Karpas-422 (cell line): ENCODE measurements around the gene SIX2. TPM values are rescaled to one million over a fixed set of nuclear protein-coding genes. Genes with fewer than 3 reads are reported as not detected.

ENCODE experiments used
- DNase-seq: peaks from one replicate; pipeline ENCODE4 v3.0.0-alpha.2; 2015
- H2AFZ ChIP-seq: fragments of 200-600 bp; sonication (generic); 2 replicates; pipeline ENCODE4 v1.6.1; 2014; ENCODE audit warnings: antibody characterized with exemption, low read length, mixed read lengths
- H3K27ac ChIP-seq: fragments of 200-600 bp; sonication (generic); 2 replicates; pipeline ENCODE4 v1.5.1; 2014; ENCODE audit warnings: mild to moderate bottlenecking, low read length, moderate library complexity
- H3K27me3 ChIP-seq: fragments of 200-600 bp; sonication (generic); 2 replicates; pipeline ENCODE4 v1.6.1; 2014; ENCODE audit warnings: low read length, mixed read lengths
- H3K36me3 ChIP-seq: fragments of 200-600 bp; sonication (generic); 2 replicates; pipeline ENCODE4 v1.6.1; 2014; ENCODE audit warnings: low read length, mixed read lengths; ENCODE audit not compliant: insufficient read depth
- H3K4me1 ChIP-seq: fragments of 200-600 bp; sonication (generic); 2 replicates; pipeline ENCODE4 v1.6.1; 2014; ENCODE audit warnings: mild to moderate bottlenecking, low read length, mixed read lengths
- H3K4me2 ChIP-seq: fragments of 200-600 bp; sonication (generic); 2 replicates; pipeline ENCODE4 v1.6.1; 2014; ENCODE audit warnings: low read length, low read depth, mild to moderate bottlenecking; ENCODE audit not compliant: poor library complexity, severe bottlenecking
- H3K4me3 ChIP-seq: fragments of 200-600 bp; sonication (generic); 2 replicates; pipeline ENCODE4 v1.5.1; 2014; ENCODE audit warnings: mild to moderate bottlenecking, antibody characterized with exemption, low read length, mixed read lengths
- H3K79me2 ChIP-seq: fragments of 200-600 bp; sonication (generic); 2 replicates; pipeline ENCODE4 v1.6.1; 2014; ENCODE audit warnings: mild to moderate bottlenecking, low read length, mixed read lengths
- H3K9ac ChIP-seq: fragments of 200-600 bp; sonication (generic); 2 replicates; pipeline ENCODE4 v1.6.0; 2014; ENCODE audit warnings: low read length
- H3K9me2 ChIP-seq: fragments of 200-600 bp; sonication (generic), shearing (Covaris generic); replicated peaks from 2 replicates; pipeline ENCODE4 v1.6.0; 2014; ENCODE audit warnings: mild to moderate bottlenecking, low read length, moderate library complexity; ENCODE audit not compliant: insufficient read depth
- H3K9me3 ChIP-seq: fragments of 300-700, 200-600 bp; sonication (generic); 2 replicates; pipeline ENCODE4 v1.6.1; 2014; ENCODE audit warnings: low read length, mixed read lengths
- H4K20me1 ChIP-seq: fragments of 200-600 bp; sonication (generic); 2 replicates; pipeline ENCODE4 v1.6.1; 2014; ENCODE audit warnings: mild to moderate bottlenecking, antibody characterized with exemption, low read length, low read depth; ENCODE audit not compliant: insufficient read depth
- total RNA-seq: library from RNA; depleted of rRNA; stranded (reverse); fragments of >200 nt; shearing (Covaris generic); gene quantifications from 2 replicates; pipeline ENCODE4 v1.2.3, GENCODE V29; 2014; ENCODE audit warnings: low replicate concordance

The SIX2 gene
- total RNA-seq, 1 experiment from 2014 or later: not detected

DNA sequence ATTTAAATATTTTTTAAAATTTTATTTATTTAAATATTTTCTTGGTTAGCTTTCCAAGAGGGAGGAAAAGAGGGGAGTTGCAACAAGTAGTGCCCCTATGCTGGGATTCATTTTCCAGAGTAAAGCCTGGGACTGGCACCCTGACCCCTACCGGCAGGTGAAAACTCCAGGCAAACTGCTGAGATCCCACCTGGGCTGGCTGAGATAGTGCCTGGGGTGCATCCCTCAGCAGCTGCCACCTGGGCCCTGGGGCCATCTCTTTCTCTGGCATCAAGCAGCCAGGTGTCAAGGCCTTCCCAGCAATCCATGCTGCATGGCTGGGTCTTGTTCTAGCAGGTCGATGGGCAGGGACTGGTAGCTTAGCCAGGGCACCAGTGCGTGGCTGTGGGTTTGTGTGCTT lies 6.6 kb downstream of the SIX2 start:
- H3K9ac ChIP-seq: no peak overlapping the region
- H3K9me3 ChIP-seq: no peaks in the 10 kb centered on the region
- no peaks in the 10 kb centered on the region for H3K27me3 ChIP-seq
- H4K20me1 ChIP-seq: no peaks in the 10 kb centered on the region
- H3K4me2 ChIP-seq: no peak overlapping the region
- no peaks in the 10 kb centered on the region for H3K79me2 ChIP-seq
- H3K27ac ChIP-seq: no peak overlapping the region
- H3K36me3 ChIP-seq: no peaks in the 10 kb centered on the region
- H2AFZ ChIP-seq: no peak overlapping the region
- H3K4me3 ChIP-seq: no peak overlapping the region
- DNase-seq: no peak
- H3K9me2 ChIP-seq: no peaks in the 10 kb centered on the region
- no peaks in the 10 kb centered on the region for H3K4me1 ChIP-seq

DNA sequence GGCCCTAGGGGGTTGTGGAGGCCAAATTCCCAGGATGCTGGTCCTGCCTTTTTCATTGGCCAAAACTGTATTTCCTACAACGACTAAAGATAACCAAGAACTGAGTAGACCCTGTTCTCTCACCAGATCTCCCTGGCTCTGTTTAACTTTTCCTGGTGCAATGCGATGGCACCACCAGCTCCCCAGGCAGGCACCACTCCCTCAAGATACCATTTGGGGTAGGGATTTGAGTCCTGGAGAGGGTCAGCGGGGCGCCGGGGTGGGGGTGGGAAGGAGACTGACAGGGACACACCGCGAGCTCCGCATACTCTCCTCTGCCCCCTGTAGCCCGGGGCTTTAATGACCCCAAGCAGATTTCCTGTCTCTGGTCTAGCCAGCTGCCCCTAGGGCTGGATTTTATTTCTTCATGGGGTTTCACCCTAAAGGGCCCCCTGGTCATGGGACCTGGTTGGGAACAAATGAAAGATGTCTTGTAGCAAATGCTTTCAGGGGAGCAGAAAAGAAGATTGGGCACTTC lies 7.3 kb downstream of the SIX2 start:
- Histone ChIP-seq H3K4me2 (no peak overlapping the region), H3K79me2 (no peaks in the 10 kb centered on the region), H3K9me2 (no peaks in the 10 kb centered on the region), H2AFZ (no peak overlapping the region), H3K9me3 (no peaks in the 10 kb centered on the region), H3K27me3 (no peaks in the 10 kb centered on the region), H3K4me1 (no peaks in the 10 kb centered on the region), H4K20me1 (no peaks in the 10 kb centered on the region), H3K4me3 (no peak overlapping the region), H3K9ac (no peak overlapping the region), H3K36me3 (no peaks in the 10 kb centered on the region), H3K27ac (no peak overlapping the region)
- no peak for DNase-seq

DNA sequence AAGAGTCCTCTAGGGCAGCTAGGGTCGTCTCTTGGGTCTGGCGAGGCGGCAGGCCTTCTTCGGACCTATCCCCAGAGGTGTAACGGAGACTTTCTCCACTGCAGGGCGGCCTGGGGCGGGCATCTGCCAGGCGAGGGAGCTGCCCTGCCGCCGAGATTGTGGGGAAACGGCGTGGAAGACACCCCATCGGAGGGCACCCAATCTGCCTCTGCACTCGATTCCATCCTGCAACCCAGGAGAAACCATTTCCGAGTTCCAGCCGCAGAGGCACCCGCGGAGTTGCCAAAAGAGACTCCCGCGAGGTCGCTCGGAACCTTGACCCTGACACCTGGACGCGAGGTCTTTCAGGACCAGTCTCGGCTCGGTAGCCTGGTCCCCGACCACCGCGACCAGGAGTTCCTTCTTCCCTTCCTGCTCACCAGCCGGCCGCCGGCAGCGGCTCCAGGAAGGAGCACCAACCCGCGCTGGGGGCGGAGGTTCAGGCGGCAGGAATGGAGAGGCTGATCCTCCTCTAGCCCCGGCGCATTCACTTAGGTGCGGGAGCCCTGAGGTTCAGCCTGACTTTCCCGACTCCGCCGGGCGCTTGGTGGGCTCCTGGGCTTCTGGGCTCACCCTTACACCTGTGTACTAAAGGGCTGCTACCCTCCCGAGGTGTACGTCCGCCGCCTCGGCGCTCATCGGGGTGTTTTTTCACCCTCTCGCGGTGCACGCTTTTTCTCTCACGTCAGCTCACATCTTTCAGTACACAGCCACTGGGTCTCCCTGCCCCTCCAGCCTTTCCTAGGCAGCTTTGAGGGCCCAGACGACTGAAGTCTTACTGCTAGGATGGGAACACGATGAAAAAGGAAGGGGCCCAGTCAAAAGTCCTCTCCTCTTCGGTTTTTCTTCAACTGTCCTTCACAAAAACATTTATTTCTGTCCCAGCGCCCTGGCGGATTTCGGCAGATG lies 8.1 kb downstream of the SIX2 start:
- Histone ChIP-seq H3K9me3 (no peaks in the 10 kb centered on the region), H2AFZ (no peak overlapping the region), H3K27ac (no peak overlapping the region), H3K9ac (no peak overlapping the region), H4K20me1 (no peaks in the 10 kb centered on the region), H3K79me2 (no peaks in the 10 kb centered on the region), H3K27me3 (no peaks in the 10 kb centered on the region), H3K36me3 (no peaks in the 10 kb centered on the region), H3K9me2 (no peaks in the 10 kb centered on the region), H3K4me2 (no peak overlapping the region), H3K4me1 (peaks cover 3% of the 10 kb centered on the region; the same call in 1 of the 2 replicates), H3K4me3 (no peak overlapping the region)
- no peak for DNase-seq

DNA sequence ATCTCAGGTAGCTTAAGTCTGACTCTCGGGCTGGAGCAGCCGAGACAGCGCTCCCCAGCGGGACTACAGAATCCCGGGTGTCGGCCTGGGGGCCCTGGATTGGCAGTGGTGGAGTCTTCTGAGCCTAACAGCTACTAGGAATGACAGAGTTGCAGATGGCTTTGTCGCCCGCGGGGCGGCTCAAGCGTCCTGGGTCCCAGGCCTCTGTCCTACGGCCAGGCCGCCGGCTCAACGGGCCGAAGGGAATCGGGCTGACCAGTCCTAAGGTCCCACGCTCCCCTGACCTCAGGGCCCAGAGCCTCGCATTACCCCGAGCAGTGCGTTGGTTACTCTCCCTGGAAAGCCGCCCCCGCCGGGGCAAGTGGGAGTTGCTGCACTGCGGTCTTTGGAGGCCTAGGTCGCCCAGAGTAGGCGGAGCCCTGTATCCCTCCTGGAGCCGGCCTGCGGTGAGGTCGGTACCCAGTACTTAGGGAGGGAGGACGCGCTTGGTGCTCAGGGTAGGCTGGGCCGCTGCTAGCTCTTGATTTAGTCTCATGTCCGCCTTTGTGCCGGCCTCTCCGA lies 8.8 kb downstream of the SIX2 start:
- no peak overlapping the region for H3K4me3 ChIP-seq

DNA sequence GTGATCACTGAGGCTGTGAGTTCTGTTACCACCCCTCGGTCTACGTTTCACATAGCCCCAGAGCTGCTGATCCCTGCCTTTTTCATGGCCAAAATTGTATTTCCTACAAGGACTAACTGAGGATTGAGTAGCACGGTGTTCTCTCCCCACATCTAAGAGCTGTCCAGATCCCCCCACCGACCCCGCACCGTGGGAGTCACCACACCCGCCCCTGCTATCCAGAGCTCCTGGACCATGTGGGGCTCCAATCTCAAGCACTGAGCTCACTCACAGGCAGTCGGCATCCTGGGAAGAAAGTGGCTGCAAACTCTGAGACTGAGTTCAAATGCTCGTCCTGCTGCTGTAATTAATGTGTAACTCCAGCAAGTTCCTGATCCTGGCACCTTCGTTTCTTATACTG lies 9.7 kb downstream of the SIX2 start:
- H3K4me1 ChIP-seq: peaks cover 8% of the 10 kb centered on the region; the same call in 1 of the 2 replicates

More for the DNA sequence above, 8.8 kb downstream of the SIX2 start:
- H2AFZ ChIP-seq: no peak overlapping the region
- H3K9ac ChIP-seq: no peak overlapping the region
- no peak overlapping the region for H3K27ac ChIP-seq
- no peaks in the 10 kb centered on the region for H3K79me2 ChIP-seq
- no peak for DNase-seq
- no peaks in the 10 kb centered on the region for H3K9me2 ChIP-seq
- no peaks in the 10 kb centered on the region for H3K27me3 ChIP-seq
- no peak overlapping the region for H3K4me2 ChIP-seq
- H3K36me3 ChIP-seq: no peaks in the 10 kb centered on the region
- H3K9me3 ChIP-seq: no peaks in the 10 kb centered on the region
- no peaks in the 10 kb centered on the region for H4K20me1 ChIP-seq
- H3K4me1 ChIP-seq: peaks cover 8% of the 10 kb centered on the region; the same call in 1 of the 2 replicates

DNA sequence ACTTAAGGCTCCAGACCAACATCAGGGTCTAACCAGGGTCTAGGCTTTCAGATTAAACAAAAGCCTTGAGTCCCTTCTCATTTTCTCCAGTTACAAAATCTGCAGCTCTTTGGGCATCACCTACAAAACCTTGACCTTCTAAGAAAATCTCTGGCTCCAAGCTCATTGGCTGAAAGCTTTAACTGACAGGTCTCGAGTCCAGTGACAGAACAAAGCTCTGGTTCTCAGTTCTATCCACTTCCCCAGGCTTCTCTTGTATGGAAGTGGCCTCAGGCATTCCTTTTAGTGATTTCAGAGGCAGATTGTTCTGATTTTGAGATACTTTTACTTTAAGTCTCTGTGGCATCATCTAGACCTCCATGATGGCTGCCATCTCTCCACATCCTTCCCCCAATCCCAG lies 11.3 kb downstream of the SIX2 start:
- peak; percentile 65 for DNase-seq
- peaks cover 8% of the 10 kb centered on the region; the same call in 1 of the 2 replicates for H3K4me1 ChIP-seq
- no peaks in the 10 kb centered on the region; the same call in 1 of the 2 replicates for H3K27me3 ChIP-seq
- no peak overlapping the region for H3K9ac ChIP-seq
- H3K4me2 ChIP-seq: no peak overlapping the region
- no peaks in the 10 kb centered on the region for H4K20me1 ChIP-seq
- no peak overlapping the region for H3K27ac ChIP-seq
- H2AFZ ChIP-seq: no peak overlapping the region
- H3K9me3 ChIP-seq: no peaks in the 10 kb centered on the region
- H3K79me2 ChIP-seq: no peaks in the 10 kb centered on the region
- no peak overlapping the region for H3K4me3 ChIP-seq
- H3K36me3 ChIP-seq: no peaks in the 10 kb centered on the region
- no peaks in the 10 kb centered on the region for H3K9me2 ChIP-seq

More for the DNA sequence above, 9.7 kb downstream of the SIX2 start:
- no peaks in the 10 kb centered on the region for H3K79me2 ChIP-seq
- H3K4me2 ChIP-seq: no peak overlapping the region
- no peaks in the 10 kb centered on the region for H3K9me3 ChIP-seq
- no peak overlapping the region for H3K9ac ChIP-seq
- no peaks in the 10 kb centered on the region for H3K9me2 ChIP-seq
- no peaks in the 10 kb centered on the region for H3K36me3 ChIP-seq
- DNase-seq: no peak
- H3K4me3 ChIP-seq: no peak overlapping the region
- H3K27ac ChIP-seq: no peak overlapping the region
- H3K27me3 ChIP-seq: no peaks in the 10 kb centered on the region
- no peaks in the 10 kb centered on the region for H4K20me1 ChIP-seq
- H2AFZ ChIP-seq: no peak overlapping the region

DNA sequence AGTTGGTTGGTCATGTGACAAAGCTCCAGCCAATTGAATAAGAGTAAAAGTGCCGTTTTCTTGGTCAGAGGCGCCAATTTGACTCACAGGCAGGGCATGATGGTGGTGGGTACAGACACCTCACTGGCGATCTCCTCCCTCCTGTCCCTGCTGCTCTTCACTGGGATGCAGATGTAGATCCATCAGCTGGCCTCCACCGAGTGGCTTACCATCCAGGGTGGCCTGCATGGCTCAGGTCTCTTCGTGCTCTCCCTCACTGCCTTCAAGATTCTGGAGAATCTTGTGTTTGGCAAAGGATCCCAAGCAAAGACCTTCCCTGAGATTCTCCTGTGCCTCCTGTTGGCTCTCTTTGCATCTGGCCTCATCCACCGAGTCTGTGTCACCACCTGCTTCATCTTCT lies 12.9 kb downstream of the SIX2 start:
- Histone ChIP-seq H3K4me3 (no peak overlapping the region), H2AFZ (peak overlapping the region; percentile 40; the same call in 1 of the 2 replicates), H4K20me1 (no peaks in the 10 kb centered on the region), H3K4me2 (no peak overlapping the region), H3K36me3 (0 out of 2 replicates have a peak, but pooled peaks cover 6% of the 10 kb centered on the region), H3K9me2 (no peaks in the 10 kb centered on the region), H3K27ac (no peak overlapping the region), H3K9ac (no peak overlapping the region), H3K9me3 (no peaks in the 10 kb centered on the region; the same call in 1 of the 2 replicates), H3K27me3 (no peaks in the 10 kb centered on the region; the same call in 1 of the 2 replicates), H3K79me2 (no peaks in the 10 kb centered on the region), H3K4me1 (peaks cover 8% of the 10 kb centered on the region; the same call in 1 of the 2 replicates)
- no peak for DNase-seq

DNA sequence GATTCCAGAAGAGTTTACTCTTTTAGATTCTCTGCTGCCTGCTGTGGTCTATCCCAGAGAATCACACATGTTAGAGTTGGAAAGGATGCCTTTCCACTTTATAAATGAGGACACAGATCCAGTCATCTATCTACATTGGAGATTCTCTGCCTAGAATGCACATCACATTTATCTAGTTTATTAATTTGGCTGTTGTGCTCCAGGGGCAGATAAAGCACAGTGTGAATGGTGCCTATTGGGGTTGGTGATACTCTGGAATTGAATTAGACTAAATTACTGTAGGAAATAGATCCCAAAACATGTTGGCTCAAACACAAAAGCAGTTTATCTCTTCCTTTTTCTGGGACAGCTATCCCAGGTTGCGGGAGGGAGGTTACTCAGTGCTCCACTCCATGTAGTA lies 14.9 kb downstream of the SIX2 start:
- H3K9me2 ChIP-seq: no peaks in the 10 kb centered on the region
- no peaks in the 10 kb centered on the region for H4K20me1 ChIP-seq
- DNase-seq: no peak
- peaks cover 8% of the 10 kb centered on the region; the same call in 1 of the 2 replicates for H3K4me1 ChIP-seq
- no peak overlapping the region for H3K27ac ChIP-seq
- no peaks in the 10 kb centered on the region for H3K79me2 ChIP-seq
- H3K4me2 ChIP-seq: no peak overlapping the region
- no peaks in the 10 kb centered on the region; the same call in 1 of the 2 replicates for H3K27me3 ChIP-seq
- no peaks in the 10 kb centered on the region; the same call in 1 of the 2 replicates for H3K9me3 ChIP-seq
- no peak overlapping the region for H3K4me3 ChIP-seq
- no peak overlapping the region for H3K9ac ChIP-seq
- H3K36me3 ChIP-seq: 0 out of 2 replicates have a peak, but pooled peaks cover 6% of the 10 kb centered on the region
- H2AFZ ChIP-seq: no peak overlapping the region
